GM19193 (cell line): ENCODE data around the gene RAB40C.

Experiments
- POLR2A ChIP-seq: IDR thresholded peaks from 4 replicates; pipeline ENCODE4 v1.6.1; 2011; ENCODE audit not compliant: insufficient read depth, insufficient read length; ENCODE audit errors: extremely low read depth

RAB40C gene

DNA sequence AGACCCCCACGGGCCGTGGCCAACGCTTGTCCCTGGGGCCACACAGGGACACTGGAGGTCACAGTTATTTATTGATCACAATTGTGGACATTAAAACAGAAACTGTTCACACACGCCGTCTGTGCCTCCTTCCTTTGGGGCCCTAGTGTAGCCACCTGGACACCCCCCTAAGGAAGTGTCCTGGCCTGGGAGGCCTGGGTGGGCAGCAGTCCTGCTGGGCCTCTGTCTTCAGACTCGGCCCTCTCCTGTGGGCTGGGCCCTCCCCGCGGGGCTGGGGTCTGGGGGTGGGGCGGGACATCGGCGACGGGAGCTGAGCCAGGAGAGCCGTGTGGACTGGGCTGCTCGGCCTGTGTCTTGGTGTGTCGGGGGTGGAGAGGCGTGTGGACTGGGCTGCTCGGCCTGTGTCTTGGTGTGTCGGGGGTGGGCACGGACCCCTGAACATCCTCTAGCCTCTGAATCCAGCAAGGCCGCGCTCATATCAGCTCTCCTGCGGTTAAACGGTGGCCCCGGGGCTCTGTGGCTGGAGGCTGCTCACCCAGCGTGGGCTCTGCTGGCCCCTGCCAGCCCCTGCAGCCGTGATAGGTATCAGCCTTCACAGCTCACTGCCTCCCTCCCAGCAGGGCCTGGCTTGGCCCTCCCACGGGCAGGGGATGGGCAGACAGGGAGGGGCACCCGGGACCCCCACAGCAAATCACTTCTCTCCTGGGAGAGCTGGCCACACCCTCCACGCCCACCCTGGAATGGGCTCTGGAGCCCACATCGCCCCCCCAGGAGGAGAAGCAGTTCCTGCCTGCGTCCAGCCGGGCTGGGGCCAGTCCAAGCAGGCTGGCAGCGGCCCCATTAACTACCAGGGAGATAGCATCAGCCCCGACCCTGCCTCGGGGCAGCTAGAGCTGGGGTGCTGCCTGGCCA is 24.2 kb upstream of the RAB40C start:
- no peak for TF ChIP-seq POLR2A

- peak; percentile 63 for TF ChIP-seq POLR2A
Measured at GRCh38 chr16:566475-567372, 23.1 kb upstream of the RAB40C start, which contains the start of gene NHLRC4. NHLRC4 (plus strand) TSS chr16:567005; CDS start chr16:568048, 1,043 bp downstream.

DNA sequence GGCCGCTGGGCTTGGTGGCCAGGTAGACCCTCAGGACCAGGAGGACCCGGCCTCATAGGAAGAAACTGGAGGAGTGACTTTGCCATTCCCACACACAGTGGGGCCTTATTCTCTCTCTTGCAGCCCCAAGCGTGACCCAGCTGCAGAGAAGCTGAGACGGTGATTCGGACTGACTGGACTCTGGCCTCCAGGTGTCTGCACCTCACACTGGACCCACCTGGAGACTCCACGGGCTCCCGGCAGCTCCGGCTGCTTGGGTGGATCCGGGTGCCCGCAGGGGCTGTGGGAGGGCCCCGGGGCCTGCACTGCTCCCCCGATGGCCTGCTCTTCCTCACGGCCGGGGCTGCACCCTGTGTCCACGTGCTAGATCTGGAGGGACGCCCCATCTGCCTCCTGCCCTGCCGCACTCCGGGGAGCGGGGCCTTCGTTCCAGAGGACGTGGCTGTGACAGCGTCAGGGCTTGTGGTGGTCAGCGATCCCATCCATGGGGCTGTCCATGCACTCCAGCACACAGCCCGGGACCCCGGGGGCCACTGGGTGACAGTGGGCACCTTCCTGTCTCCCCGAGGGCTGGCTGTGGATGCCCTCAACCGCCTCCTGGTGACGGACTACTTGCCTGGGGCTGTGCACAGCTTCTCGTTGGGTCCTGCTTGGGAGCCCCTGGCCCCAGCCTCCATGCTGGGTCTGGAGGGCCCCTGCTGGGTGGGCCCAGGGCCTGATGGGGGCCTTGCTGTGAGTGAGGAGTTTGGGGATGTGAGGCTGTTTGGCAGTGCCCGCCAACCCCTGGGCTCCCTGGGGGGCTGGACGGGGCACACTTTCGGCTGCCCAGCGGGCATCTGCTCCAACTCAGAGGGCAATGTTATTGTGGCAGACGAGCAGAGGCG is 22.3 kb upstream of the RAB40C start:
- TF ChIP-seq POLR2A: no peak

- no peak for TF ChIP-seq POLR2A
Measured at GRCh38 chr16:568401-569258, 21.2 kb upstream of the RAB40C start.

GRCh38 chr16:569445-570254 is 20.2 kb upstream of the RAB40C start, which contains the start of gene PIGQ:
PIGQ (plus strand) TSS chr16:569968; CDS start chr16:574075, 4,107 bp downstream.
- TF ChIP-seq POLR2A: peak; percentile 65

DNA sequence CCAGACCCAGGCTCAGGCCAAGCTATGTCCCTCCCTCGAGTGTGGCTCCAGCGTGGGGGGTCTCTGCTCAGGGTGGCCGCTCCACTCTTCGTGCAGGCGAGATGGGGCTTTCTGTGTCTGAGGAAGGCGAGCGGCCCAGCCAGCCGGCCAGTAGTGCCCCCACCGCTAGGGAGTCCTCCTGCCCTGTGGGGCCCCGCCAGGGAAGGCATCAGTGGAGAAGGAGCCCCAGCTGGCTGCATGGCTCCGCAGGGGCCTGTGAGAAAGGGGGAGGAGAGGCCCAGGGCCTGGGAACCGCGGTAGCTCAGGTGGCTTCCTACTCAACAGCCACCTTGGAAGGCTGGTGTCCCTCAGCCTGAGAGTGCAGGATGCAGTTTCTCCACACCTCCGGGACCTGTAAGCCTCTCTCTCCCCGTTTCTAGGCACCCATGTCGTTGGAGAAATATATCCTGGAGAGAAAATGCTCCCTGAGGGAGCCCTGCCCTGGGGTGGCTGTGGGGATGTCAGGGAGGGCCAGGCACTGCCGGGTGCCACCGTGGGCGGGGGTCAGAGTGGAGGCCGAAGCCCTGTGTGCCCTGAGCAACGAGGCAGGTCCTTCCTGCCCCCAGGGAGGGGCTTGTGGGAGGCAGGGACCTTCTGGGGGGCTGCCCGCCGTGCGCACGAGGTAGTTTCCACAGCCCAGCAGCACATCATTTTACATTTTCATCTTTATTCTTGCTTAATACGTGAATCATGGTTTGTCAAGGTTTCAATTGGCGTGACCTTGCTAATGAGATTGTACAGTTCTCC is 16.8 kb upstream of the RAB40C start:
- TF ChIP-seq POLR2A: no peak

- no peak for TF ChIP-seq POLR2A
Measured at GRCh38 chr16:574021-574760, 15.7 kb upstream of the RAB40C start.

DNA sequence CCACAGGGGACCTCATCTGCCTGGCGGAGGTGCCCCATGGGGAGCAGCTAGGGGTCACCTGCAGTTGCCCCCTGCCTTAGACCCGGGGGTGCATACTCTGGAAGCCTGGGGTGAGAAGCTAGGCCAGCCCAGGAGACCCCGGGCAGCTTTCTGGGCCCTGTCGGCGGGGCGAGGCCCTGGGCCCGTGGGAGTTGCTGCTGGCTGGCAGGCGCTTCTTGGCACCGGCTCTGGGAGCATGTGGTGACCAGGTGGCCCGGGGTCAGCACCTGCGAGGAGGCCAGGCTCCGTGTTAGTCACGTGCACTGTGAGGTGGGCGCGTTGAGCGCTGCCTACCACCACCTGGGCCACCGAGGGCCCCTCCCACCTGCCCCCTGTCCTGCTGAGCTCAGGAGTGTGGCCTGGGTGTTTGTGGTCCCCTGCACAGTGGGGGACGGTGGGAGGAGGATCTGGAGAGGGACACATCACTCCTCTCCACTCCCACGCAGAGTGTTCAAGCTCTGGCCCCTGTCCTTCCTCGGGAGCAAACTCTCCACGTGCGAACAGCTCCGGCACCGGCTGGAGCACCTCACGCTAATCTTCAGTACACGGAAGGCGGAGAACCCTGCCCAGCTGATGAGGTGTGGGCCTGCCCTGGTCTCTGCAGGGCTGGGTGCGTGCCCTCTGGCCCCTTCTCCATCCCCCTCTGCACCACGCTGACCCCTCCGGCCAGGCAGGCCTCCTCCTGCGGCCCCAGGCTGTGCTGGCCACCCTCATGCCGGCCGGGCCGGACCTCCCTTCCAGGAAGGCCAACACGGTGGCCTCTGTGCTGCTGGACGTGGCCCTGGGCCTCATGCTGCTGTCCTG is 14.3 kb upstream of the RAB40C start:
- no peak for TF ChIP-seq POLR2A

DNA sequence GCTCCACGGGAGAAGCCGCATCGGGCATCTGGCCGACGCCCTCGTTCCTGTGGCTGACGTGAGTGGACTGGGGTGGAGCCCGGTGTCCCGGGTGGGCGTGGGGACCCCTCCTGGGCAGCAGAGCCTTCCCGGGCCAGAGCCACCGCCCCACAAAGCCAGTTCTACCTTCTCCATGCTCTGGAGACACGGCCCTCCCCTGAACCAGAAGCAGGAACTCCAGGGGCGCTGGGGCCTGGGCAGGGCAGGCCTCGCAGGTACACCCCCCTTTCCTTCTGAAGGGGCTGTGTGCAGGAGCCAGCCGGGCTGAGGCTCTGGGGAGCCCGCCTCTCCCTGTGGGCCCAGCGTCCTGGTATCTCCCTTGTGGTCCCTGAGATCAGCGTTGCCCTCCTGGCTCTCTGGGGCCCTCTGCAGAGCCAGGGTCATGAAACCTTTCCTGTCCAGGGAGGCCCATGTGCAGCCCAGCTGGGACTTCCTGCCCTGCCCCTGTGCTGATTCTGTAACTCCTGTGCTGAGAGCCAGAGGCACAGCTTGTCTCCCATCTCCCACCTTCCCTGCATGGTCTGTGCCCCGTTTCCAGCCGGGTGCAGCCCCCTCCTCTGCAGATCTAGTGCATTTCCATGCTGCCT is 13.6 kb upstream of the RAB40C start:
- no peak for TF ChIP-seq POLR2A

GRCh38 chr16:576823-577201 is 13.1 kb upstream of the RAB40C start:
- no peak for TF ChIP-seq POLR2A
